ENCODE measurements around the gene USF2.

USF2 gene

DNA sequence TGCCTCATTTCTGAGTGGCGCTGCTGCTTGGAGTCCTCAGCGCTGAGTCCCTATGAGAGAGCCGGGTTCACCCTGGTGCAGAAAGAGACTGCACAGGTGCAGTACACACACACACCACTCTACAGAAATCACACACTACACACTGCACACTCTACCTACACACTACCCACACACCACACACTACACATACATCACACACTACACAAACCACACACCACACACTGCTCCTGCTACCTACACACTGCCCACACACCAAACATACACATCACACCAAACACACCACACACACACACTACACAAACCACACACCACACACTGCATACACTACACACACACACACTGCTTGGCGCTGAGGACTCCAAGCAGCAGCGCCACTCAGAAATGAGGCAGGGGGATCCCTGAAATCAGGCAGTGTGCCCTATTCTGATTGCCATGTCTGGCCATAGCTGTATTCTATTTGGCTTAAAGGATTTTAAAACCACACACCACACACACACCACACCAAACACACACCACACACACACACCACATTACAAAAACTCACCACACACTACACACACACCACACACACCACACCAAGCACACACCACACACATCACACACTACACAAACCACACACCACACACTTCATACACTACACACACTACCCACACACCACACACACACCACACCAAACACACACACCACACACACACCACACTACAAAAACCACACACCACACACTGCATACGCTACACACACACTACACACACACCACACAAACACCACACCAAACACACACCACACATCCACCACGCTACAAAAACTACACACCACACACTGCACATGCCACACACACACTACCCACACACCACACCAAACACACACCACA is 28.1 kb downstream of the USF2 start:
- no peak for DNase-seq (ENCODE audit: extremely low spot score, insufficient read length, low read depth)

DNA sequence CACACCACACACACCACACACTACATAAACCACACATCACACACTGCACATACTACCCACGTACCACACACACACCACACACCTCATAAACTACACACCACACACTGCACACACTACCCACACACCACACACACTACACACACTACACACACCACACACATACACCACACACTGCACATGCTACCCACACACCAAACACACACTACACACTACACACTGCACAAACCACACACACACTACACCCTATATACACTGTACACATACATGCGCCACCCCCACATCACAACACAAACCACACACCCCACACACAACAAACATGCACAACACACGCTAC is 28.7 kb downstream of the USF2 start:
- FAIRE-seq = no peak
- no peak for DNase-seq (ENCODE audit: extremely low spot score, insufficient read length, low read depth)

More for the DNA sequence above, 28.1 kb downstream of the USF2 start:
- peak; percentile 71 for FAIRE-seq

DNA sequence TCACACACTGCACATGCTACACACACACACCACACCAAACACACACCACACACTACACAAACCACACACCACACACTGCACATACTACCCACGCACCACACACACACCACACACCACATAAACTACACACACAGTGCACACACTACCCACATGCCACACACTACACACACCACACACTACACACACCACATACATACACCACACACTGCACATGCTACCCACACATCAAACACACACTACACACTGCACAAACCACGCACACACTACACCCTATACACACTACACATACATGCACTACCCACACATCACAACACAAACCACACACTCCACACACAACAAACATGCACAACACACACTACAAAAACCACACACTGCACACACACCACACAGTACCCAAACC is 29.2 kb downstream of the USF2 start:
- FAIRE-seq = no peak
- no peak for DNase-seq (ENCODE audit: extremely low spot score, insufficient read length, low read depth)

DNA sequence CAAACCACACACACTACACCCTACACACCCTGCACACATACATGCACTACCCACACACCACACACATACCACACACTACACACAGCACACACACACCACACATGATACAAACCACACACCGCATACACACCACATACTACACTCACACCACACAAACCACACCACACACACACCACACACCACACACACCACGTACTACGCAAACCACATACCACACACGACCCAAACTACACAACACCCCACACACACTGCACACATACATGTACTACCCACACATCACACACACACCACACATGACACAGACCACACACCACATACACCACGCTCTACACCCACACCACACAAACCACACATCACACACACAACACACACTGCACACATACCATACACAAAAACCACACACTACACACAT is 29.8 kb downstream of the USF2 start:
- no peak for DNase-seq (ENCODE audit: extremely low spot score, insufficient read length, low read depth)
- FAIRE-seq = no peak

DNA sequence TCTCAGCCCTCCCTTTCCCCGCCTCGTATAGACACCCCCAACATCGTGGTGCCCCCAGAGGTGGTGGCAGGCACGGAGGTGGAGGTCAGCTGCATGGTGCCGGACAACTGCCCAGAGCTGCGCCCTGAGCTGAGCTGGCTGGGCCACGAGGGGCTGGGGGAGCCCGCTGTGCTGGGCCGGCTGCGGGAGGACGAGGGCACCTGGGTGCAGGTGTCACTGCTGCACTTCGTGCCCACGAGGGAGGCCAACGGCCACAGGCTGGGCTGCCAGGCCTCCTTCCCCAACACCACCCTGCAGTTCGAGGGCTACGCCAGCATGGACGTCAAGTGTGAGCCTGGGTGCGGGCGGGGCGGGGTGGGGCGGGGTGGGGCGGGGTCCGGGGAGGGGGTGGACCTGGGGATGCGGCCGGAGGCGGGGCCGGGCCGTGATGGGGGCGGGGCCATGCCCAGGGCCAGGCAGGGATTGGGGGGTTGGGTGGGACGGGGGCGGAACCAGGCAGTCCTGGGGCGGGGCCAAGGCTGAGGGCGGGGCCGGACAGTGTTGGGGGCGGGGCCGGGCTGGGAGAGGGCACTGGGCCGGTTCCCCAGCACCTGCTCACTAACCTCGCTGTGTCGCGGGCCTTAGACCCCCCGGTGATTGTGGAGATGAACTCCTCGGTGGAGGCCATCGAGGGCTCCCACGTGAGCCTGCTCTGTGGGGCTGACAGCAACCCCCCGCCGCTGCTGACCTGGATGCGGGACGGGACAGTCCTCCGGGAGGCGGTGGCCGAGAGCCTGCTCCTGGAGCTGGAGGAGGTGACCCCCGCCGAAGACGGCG is 31.0 kb downstream of the USF2 start:
- no peak for FAIRE-seq
- DNase-seq (ENCODE audit: extremely low spot score, insufficient read length, low read depth) = no peak

DNA sequence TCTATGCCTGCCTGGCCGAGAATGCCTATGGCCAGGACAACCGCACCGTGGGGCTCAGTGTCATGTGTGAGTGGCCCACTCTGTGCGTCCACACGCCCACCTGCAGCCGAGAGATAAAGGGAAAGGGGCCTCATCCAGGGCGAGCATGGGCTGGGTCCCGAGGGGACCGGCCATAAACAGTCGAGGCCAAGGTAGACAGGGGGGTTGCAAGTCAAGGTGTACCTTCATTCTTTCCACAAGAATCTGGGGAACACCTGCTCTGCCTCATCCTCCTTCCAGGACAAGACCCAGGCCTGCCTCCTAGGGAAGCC is 31.5 kb downstream of the USF2 start:
- FAIRE-seq = no peak
- DNase-seq (ENCODE audit: extremely low spot score, insufficient read length, low read depth) = no peak

DNA sequence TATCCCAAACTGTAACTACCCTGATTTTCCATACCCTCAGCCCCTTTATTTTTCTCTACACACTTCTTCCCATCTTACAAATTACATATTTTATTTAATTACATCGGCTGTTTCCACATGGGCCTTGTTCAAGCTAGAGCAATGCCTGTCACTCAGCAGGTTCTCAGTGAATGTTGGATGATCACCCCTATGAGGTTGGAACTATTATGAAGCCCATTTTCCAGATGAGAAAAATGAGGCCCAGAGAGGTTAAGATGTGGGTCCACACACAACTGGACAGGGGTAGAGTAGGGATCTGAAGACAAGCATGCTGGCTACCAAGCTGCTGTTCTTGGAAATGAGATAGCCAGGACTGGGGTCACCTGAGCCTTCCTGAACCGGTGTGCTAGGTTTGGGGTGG is 33.2 kb downstream of the USF2 start:
- DNase-seq (ENCODE audit: extremely low spot score, insufficient read length, low read depth) = no peak
- no peak for FAIRE-seq

DNA sequence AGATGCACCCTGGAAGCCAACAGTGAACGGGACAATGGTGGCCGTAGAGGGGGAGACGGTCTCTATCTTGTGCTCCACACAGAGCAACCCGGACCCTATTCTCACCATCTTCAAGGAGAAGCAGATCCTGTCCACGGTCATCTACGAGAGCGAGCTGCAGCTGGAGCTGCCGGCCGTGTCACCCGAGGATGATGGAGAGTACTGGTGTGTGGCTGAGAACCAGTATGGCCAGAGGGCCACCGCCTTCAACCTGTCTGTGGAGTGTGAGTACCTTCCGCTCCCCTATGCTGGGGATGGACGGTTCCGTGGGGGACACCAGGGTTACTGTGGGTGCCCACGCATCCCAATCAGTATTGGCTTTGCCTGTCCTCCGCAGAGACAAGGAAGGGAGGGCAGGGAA is 33.7 kb downstream of the USF2 start:
- no peak for FAIRE-seq
- DNase-seq (ENCODE audit: extremely low spot score, insufficient read length, low read depth) = no peak

DNA sequence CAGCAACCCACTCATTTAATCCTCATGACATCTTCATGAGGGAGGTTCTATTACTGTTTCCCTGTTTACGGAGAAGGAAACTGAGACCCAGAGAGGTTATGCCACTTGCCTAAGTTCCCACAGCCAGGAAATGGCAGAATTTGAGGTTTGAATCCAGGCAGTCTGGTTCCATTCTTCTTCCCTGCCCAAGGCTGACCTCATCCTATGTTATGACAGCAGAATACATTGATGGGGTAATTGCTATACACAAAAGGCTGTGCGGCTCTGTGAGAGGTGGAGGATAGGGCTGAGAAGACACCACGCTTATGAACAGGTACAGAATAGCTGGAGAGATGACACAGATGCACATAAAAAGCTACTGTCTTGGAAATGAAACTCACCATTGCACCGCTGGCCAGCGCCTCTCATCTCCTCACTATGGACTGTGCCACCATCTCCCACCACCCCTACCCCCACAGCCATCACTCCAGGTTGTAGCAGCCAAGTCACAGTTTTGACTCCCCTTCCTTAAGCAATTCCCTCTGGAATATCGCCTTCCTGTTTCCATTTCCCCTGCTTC is 34.7 kb downstream of the USF2 start:
- DNase-seq (ENCODE audit: extremely low spot score, insufficient read length, low read depth) = no peak
- FAIRE-seq = no peak

DNA sequence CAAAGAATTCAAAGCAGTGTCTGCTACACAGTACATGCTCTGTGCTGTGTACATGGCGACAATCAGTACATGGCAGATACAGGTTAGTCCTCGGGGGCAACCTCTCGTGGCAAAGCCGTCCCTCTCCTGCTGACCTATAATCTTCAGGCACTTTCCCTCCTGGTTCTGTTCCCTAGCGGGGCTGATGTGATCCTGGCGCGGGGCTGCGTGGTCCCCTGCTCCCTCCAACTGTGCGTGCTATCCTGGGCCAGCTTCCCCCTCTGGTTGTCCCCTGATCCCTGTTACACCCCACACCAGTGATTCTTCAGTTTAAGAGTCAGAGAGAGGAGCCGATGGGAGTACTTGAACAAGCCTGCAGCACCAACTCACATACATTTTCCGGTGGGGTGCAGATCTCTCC is 35.3 kb downstream of the USF2 start:
- FAIRE-seq = no peak
- no peak for DNase-seq (ENCODE audit: extremely low spot score, insufficient read length, low read depth)

DNA sequence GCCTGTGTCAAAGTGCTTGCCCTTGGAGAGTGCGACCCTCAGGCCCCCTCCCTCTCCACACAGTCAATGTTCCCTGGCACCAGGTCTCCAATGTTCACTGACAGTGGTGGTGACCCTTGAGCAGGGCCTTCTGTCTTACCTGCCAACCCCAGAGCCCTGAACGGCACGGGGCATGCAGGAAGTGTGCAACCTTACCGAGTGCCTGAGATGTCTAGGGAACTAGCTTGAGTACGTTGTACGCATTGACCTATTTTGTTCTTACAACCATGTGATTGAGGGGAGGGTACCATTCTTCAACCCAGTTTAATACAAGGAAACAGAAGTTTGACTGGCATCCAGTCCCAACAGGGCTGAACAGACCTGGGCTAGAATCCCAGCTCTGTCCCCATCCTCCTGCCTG is 36.4 kb downstream of the USF2 start:
- DNase-seq (ENCODE audit: extremely low spot score, insufficient read length, low read depth) (no peak), FAIRE-seq (no peak)

DNA sequence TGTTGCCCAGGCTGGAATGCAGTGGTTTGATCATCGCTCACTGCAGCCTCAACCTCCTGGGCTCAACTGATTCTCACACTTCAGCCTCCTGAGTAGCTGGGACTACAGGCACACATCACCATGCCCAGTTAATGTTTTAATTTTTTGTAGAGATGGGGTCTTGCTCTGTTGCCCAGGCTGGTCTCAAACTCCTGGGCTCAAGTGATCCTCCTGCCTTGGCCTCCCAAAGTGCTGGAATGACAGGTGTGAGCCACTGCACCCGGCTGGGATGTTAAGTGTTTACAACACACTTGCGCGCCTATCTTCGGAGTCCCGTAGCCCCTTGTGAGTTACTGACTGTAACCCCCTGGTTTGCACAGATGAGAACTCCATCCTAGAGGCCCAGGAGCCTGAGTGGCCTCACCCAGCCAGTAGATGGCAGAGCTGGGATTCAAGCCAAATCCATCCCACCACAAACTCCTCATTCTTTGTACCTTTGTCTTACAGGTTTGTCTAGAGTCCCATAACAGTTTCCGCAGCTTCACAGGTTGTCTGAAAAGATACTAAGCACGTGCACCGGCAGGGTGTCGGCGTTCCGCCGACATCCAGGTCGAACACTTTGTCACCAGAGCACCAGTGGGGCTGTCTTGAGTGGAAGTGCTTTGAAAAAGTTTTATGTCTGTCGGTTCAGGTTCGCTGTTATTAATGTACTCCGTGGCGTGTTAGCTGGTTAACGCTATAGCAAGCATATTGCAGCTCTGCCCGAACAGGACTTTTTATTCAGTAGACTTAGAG is 37.9 kb downstream of the USF2 start:
- FAIRE-seq = no peak
- DNase-seq (ENCODE audit: extremely low spot score, insufficient read length, low read depth) = no peak

DNA sequence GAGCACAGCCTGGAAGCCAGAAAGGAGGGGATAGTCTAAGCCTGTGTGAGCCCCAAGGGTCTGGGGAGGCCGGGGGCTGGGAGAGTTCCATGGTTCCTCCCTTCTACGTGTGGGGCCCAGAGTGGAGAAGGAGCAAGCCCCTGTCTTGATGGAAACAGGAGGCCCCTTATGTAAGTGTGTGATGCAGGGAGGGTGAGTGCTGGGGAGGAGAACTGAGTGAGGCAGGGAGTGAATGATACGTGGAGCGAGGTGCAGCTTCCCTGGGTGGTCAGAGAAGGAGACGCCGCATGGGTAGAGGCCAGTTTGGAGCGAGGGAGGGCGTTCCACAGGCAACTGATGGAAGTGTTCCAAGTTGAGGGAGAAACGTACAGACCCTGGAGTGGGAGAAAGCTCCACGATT is 39.2 kb downstream of the USF2 start:
- FAIRE-seq = no peak

DNA sequence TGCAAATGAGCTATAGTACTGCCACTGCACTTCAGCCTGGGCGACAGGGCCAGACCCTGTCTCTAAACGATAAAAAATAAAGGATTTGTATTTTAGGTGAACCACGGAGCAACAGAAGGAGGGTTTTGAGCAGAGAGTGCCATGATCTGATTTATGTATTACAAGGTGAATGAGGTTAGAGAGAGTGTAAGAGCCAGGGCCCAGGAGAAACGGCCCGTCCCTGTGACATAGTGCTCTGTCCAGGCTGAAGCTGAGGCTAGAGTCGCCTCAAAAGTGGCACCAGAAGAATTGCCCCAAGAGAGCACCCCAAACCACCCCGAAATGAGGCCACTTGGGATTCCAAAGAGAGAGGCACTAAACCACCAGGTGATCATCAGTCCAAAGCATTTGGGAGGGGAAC is 40.1 kb downstream of the USF2 start:
- FAIRE-seq (no peak), DNase-seq (ENCODE audit: extremely low spot score, insufficient read length, low read depth) (no peak)

More for the DNA sequence above, 39.2 kb downstream of the USF2 start:
- no peak for DNase-seq (ENCODE audit: extremely low spot score, insufficient read length, low read depth)

DNA sequence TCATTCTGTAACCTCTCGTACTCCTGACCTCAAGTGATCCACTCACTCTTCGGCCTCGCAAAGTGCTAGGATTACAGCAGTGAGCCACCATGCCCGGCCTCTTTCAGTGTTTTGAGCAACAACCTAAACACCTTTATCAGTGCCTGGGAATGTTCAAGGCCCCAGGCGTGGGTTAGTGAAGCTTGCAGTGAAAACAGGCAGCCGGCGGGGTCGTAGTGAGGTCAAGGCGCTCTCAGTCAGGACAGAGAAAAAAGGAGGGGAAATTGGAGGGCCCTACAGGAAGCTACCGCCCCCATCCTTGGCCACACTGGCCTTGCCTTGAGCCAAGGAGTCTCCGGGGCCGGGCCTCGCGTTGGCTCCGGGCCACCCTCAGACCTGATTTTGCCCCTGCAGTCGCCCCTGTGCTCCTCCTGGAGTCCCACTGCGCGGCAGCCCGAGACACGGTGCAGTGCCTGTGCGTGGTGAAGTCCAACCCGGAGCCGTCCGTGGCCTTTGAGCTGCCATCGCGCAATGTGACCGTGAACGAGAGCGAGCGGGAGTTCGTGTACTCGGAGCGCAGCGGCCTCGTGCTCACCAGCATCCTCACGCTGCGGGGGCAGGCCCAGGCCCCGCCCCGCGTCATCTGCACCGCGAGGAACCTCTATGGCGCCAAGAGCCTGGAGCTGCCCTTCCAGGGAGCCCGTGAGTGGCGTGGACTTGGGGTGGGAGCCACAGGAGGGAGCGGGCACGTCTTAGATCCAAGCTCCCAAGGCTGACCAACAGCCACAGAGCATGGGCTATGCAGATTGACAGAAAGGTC is 40.9 kb downstream of the USF2 start:
- DNase-seq (ENCODE audit: extremely low spot score, insufficient read length, low read depth) = no peak

DNA sequence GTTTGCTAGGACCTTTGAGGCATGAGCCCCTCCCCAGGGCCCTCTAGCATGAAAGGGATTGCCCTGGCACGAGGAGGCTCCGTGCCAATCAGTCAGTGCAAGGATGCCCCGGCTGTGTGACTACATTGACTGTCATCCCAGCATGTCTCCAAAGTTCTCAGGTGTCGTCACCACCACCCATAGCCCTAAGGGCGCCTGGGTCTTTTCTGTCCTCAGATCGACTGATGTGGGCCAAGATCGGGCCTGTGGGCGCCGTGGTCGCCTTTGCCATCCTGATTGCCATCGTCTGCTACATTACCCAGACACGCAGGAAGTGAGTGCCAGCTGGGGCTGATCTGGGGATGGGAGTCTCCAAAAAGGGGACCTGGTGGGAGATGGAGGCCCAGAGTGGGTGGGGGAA is 41.6 kb downstream of the USF2 start:
- DNase-seq (ENCODE audit: extremely low spot score, insufficient read length, low read depth) = no peak

More for the DNA sequence above, 40.9 kb downstream of the USF2 start:
- FAIRE-seq = no peak

DNA sequence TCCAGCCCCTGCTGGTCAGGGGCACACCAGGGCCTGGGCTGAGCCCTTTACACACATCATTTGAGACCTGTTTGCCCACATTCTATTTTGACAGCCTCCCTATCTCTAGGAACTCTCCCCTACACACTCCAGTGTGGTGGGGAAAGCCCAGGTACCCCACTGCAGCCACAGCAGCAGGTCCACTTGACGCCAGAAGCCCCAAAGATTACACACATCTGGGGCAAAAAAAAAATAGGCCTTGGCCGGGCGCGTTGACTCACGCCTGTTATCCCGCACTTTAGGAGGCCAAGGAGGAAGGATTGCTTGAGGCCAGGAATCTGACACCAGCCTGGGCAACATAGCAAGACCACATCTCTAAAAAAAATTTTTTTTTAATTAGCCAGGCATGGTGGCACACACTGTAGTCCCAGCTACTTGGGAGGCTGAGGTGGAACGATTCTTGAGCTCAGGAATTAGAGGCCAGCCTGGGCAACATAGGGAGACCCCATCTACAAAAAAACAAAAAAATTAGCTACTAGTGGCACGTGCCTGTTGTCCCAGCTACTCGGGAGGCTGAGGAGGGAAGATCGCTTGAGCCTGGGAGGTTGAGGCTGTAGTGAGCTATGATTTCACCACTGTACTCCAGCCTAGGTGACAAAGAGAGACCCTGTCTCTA is 42.2 kb downstream of the USF2 start:
- FAIRE-seq = no peak

More for the DNA sequence above, 41.6 kb downstream of the USF2 start:
- no peak for FAIRE-seq

DNA sequence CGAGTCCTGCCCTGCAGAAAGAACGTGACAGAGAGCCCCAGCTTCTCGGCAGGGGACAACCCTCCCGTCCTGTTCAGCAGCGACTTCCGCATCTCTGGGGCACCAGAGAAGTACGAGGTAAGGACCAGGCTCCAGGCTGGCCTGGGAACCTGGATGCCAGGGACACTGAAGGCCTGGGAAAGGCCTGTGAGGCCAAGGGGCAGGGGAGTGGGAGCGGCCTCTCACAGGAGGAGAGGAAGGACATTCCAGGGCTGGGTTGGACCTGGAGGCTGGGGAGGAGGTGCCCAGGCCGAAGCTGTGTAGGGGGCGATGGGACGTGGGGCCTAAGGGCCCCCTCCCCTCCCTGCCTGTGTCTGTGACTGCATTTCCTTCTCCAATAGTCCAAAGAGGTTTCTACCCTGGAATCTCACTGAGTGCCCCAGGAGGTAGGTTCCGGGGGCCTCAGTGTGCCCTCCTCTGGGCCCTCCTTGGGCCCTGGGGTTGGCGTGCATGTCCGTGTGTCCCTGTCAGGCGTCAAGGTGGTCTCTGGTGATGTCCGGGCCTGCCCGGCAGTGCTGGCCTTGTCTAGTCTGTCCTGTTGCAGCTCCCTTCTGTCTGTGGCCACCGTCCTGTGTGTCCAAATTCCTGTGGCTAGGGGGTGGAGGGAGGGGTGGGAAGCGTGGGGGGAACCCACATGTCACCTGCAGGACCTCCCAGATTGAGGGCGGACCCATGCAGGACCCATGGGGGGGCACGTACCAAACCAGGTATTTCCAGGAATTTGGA is 43.3 kb downstream of the USF2 start:
- DNase-seq (ENCODE audit: extremely low spot score, insufficient read length, low read depth) (no peak), FAIRE-seq (no peak)

More for the DNA sequence above, 42.2 kb downstream of the USF2 start:
- DNase-seq (ENCODE audit: extremely low spot score, insufficient read length, low read depth) = no peak

Measured in GM18507 (cell line).